Skin epidermis (tissue), 12 donors: ENCODE data around the gene RAB41.
"Not testable (repeated sequence)": the region's sequence is repeated elsewhere in the genome, so short reads cannot be mapped to it uniquely, and the experiment has no call there.

ENCODE experiments used
- H3K27ac ChIP-seq, 21 experiments: fragments of 200-600 bp; sonication (generic) in 11 of 21; one replicate each; pipeline ENCODE4 v1.5.0; 2020; ENCODE audit warnings: mild to moderate bottlenecking in 3 of 21, inconsistent platforms in 2 of 21, moderate library complexity in 2 of 21
- H3K4me3 ChIP-seq, 7 experiments: fragments of 200-600 bp; sonication (generic) in 2 of 7; one replicate each; pipeline ENCODE4 v1.5.0; 2020; ENCODE audit warnings: inconsistent platforms in 2 of 7, mild to moderate bottlenecking in 2 of 7, moderate library complexity in 1 of 7

The RAB41 gene

DNA sequence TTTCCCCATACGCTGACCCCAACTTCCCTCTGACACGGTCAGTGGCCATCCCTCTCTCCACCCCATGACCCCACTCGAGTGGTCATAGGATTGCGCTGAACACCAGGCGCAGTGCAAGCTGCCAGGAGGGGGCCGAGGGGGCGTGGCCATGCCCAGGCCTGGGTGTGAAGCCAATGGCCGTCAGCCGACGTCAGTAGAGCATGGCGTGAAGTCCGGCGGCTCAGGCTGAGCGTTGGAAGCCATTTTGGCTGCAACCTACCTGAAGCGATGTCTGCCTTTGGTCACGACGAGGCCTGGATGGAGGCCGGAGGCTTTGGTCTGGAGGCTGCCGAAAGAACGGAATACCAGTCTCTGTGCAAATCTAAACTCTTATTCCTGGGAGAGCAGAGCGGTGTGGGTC lies at the start of gene RAB41:
Gene RAB41 (plus strand): TSS at position 222 of the 400 bp plus-strand sequence. CDS start 46 bp downstream, at position 268.
- no peak within 1 kb of the TSS for H3K4me3 ChIP-seq
- no peak within 1 kb of the TSS for H3K27ac ChIP-seq

DNA sequence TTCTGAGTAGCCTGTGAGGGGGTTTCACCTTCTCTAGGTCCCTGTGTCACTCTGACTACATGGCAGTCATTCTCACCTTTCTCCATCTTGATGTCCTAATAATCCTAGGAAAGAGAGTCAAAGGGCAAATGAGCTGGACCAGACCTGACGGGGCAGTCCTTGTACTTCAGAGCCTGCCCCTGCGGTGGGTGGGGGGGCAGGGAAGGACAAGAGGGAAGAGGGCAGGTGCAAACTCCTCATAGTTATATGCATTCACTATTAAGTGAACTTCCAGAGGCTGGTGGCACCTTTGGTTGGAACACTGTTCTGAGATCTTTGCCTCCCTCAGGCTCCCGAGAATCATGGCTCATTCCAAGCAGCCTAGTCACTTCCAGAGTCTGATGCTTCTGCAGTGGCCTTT lies 47.6 kb upstream of the RAB41 start, which contains the start of gene AWAT1:
Gene AWAT1 (plus strand): TSS at position 301 of the 400 bp plus-strand sequence. CDS start 41 bp downstream, at position 342.
- Histone ChIP-seq H3K4me3 (no peak within 1 kb of the TSS), H3K27ac (no peak within 1 kb of the TSS)

DNA sequence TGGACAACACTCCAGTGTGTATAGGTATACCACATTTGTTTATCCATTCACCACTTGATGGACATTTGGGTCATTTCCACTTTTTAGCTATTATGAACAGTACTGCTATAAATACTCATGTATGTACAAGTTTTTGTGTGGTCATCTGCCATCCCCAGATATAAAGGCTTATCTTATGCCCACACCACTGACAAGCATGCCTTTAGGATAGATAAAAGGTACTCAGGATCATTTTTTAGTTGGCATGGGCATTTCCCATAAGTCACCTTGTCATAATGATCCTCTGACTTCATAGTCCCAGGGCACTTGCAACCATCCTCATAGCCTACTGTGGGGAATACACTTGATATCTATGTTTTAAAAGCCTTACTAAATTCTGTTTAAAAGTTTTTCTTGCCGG lies 41.2 kb upstream of the RAB41 start:
- H3K27ac ChIP-seq = no peak overlapping the region
- H3K4me3 ChIP-seq = no peak overlapping the region

DNA sequence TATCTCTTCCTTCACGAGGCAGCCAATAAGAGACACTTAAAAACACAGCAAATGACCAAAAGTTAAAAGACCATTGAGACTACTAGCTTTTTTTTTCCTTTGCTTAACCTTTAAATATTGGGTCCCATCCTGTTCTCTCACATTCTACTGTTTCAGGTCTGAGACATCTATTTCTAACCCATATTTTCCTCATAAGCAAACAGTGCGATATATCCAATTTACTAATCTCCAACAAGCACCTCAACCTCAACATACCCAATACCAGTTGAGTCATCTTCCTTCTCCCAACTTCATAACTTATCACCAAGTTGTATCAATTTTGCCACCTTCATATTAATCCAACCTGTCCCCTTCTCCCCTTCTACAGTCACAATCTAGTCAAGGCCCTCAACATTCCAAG lies 40.5 kb upstream of the RAB41 start:
- no peak overlapping the region for H3K4me3 ChIP-seq
- H3K27ac ChIP-seq = no peak overlapping the region

DNA sequence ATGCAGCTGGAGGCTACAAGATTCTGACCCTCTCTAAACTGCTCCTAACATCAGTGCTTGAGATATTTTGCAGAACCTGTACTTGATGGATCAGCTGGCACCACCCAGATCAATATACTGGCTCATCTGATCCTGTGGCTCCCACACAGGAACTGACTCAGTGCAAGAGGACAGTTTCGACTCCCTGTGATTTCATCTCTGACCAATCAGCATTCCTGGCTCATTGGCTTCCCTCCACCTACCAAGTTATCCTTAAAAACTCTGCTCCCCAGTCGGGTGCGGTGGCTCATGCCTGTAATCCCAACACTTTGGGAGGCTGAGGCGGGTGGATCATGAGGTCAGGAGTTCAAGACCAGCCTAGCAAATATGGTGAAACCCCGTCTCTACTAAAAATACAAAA lies 38.4 kb upstream of the RAB41 start:
- H3K27ac ChIP-seq, H3K4me3 ChIP-seq: not testable (repeated sequence)

DNA sequence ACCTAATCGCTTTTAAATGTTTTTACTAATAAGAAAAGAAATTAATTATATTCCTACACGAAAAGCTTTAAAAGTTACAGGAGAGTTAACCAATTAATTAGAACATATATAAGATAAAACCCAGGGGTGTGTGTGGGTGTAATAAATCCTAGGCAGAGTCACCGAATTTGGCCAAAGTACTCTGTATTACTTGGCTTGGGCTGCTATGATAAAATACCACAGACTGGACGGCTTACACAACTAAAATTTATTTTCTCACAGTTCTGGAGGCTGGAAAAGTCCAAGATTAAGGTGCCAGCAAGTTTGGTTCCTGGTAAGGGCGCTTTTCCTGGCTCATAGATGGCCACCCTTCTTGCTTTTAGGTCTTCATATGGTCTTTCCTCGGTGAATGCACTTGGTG lies 37.1 kb upstream of the RAB41 start:
- H3K4me3 ChIP-seq = no peak overlapping the region
- no peak overlapping the region for H3K27ac ChIP-seq

DNA sequence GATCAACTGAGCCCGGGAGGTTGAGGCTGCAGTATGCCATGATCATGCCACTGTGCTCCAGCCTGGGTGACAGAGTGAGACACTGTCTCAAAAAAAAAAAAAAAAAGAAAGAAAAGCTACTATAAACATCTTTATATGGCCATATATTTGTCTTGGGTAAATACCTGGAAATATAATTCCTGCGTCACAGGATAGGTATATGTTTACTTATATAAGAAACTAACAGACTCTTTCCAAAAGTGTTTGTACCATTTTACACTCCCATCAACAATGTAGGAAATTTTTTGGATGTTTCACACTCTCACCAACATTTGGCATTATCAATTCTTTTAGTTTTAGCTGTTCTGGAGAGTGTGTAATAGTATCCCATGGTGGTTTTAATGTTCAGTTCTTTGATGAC lies 34.7 kb upstream of the RAB41 start:
- no peak overlapping the region for H3K27ac ChIP-seq
- no peak overlapping the region for H3K4me3 ChIP-seq

DNA sequence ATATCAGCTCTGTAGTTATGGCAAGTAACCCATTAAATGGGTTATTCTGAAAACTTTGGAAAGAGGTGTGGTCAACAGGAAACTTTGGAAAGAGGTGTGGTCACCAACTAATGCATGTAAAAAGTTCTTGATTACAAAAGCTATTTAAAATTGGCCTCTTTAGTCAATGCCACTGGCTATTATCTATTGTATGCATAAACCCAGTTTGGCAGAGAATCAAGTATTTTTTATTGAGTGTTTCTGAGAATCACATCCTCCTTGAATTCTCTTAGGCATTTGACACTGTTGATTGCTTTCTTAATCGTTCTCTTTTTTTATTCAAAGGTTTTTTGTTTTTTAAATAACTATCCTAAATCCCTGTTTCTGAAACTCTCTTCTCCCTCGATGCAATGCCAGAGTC lies 29.5 kb upstream of the RAB41 start:
- no peak overlapping the region for H3K4me3 ChIP-seq
- H3K27ac ChIP-seq = no peak overlapping the region

DNA sequence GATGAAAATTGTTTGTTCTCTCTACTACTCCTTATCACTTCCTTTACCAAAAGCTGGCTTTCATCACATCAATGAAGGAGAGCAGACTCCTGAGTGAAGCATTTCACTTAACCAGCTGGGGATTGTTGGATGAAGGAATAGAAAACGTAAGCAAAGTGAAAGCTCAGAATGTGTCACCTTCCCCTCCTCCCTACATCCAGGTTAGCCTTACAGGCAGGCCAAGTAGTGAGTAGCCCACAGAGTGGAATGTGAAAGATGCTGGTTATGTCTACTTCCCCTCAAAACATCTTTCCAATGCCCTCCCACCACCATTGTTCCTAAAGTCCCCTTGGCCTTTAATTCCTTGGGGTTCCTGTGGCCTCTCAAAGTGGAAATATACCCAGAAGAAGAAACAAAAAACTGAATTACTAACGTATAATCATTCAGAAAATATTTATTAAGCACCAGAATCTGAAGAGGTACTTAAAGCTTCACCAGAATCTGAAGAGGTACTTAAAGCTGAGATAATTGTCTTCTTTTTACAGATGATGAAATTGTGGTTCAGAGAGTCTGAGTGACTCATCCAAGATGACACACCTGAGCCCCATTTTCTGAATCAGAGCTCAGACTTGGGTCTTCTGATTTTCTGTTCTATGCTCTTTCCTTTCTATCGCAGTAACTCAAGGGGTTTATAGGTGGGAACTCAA lies 28.5 kb upstream of the RAB41 start:
- Histone ChIP-seq H3K27ac (peak overlapping the region in 1 of 21 experiments; percentile 30), H3K4me3 (no peak overlapping the region)

DNA sequence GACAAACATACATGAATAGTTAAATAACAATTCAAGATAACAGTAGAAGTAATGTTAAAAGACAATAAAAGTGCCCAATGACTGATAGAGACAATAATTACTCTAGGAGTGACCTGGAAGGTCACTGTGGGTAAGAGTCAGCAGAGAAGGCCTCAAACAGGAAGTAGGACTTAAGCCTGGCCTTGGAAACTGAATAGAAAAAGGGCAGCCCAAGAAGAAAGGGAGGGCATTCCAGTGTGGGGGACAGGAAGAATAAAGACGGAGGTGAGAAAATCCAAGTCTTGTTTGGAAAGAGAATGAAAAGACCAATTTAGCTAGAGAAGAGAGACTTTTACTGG lies 27.9 kb upstream of the RAB41 start:
- peak overlapping the region in 1 of 21 experiments; percentile 30 for H3K27ac ChIP-seq

DNA sequence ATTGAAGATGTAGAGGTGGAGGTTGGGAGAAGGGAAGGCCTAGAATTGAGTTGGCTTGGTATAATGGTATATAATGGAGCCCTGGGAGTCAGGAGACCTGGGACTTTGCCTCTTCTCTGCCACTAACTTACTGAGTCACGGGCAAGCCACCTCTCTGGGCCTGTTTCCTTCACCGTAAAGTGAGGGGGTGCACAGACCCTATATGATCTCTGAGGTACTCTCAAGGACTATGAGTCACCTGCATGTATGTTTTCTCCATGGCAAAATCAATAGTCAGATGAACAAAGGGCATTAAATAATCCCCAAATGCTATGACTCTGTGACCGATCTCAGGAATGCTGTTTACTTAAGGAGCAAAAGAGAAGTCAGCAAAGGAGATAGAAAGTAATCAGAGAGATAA lies 27.1 kb upstream of the RAB41 start:
- H3K27ac ChIP-seq = no peak overlapping the region
- H3K4me3 ChIP-seq = no peak overlapping the region

More for the DNA sequence above, 27.9 kb upstream of the RAB41 start:
- H3K4me3 ChIP-seq = no peak overlapping the region

DNA sequence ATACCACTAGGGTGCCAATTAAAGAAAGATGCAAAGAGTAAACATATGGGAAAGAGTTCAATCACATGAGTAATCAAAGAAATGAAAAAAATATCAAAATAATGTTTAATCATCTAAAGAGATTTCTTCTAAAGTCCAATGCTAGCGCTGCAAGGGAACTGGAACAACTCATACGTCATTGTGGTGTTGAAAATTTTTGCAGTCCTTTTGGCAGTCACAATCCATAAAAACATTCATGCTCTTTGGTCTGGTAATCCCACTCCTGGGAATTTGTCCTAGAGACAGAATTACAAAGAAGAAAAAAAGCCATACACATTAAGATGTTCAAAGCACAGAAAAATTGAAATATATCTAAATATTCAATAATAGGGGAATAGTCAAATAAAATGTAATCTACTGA lies 26.5 kb upstream of the RAB41 start:
- Histone ChIP-seq H3K27ac (no peak overlapping the region), H3K4me3 (no peak overlapping the region)

DNA sequence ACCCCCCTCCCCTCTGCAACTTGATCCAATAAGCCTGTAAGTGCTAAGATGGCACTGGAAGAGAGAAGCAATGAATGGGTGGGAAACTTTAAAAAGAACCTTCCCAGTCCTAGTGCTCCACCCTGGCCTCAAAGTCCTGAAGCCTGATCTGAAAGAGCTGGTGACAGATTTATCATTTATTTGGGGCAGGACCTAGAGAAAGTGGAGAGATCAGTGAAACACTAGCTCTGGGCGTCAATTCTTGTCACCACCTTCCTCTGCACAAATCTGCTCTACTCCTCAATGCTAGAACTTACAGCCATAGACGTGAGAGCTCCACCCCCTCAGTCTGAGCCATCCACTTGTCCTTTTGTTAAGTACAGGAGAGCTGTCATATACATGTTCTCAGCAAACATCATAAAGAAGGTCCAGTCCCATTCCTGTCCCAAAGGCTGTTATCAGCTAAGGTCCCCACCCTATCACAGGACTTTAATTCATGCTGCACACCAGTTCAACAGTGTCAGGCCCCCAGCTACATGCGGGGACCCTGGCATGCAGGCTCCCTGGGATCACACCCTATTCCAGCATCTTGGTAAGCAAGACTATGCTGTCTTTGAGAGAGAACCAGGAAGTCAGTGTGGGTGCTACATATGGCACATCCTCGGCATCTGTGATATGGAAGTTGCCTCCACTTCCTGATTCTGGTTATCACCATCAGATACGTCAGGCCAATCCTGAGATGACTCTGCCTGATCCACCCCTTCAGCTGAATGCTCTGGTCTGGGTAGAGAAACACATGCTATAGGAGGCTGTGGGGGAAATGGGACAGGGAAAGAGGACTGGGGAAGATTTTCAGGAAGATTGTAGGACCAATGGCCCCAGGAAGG lies 24.3 kb upstream of the RAB41 start:
- H3K4me3 ChIP-seq = no peak overlapping the region
- no peak overlapping the region for H3K27ac ChIP-seq

DNA sequence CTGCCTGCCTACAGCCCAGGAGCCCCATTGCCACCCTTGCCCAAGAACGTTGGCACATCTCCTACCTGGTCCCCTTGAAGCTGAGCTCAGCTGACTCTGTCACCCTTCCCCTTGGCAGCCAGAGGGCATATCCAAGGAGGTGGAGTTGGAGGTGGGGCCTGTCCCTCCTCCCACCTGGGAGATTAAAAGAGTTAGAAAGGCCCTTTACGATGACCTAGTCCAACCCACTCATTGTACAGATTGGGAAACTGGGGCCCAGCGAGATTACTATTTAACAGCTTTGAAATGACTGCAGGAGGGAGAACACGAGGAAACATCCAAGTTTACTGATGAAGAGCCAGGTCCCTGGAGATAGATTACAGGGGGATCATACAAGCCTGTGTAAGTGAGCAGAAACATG lies 21.9 kb upstream of the RAB41 start, which contains the start of gene P2RY4:
Gene P2RY4 (minus strand): TSS at position 101 of the 400 bp plus-strand sequence. CDS start 580 bp downstream, outside the sequence.
- Histone ChIP-seq H3K27ac (no peak within 1 kb of the TSS), H3K4me3 (no peak within 1 kb of the TSS)

DNA sequence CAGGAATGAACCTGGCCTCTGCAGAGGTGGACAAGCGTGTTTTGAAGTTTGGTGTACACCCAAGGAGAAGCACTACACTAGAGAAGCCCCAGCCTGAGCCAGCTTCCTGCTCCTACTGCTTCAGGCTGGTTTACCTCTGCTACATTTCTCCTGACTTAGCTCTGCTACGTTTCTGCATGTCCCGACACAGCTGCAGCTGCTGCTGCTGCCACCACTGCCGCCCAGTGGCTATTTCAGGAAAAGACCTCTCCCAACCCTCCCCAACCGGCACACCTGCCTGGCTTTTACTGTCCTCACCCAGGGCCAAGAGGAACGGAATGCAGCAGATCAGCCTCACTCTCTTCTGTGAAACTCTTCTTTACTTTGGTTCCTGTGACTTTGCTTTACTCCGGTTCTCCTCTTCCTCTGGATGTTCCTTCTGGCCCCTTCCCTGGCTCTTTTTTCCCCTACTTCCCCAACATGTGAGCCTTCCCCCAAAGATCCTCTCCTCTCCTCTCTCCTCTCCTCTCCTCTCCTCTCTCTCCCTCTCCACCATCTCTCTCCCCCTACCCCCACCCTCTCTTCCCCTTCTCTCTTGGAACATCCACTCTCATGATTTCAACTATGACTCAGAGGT lies 18.9 kb upstream of the RAB41 start:
- H3K4me3 ChIP-seq = no peak overlapping the region
- H3K27ac ChIP-seq = no peak overlapping the region

DNA sequence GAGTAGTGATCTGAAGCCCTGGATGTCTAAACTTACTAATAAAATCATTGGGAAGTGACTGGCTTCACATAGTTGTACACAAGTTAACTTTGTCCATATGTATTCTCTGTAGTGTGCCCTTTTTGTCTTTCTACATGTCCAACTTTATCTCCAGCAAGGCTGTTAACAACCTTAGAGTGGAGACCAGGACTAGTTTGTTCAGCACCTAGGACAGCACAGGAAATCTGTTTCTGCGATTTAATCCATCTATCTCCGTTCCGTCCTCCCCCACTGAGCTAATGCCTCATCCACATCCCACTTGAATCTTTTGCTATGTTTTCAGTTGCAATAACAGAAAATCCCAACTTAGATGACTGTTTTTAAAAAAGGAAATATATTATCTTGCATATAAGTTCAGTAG lies 17.2 kb upstream of the RAB41 start:
- no peak overlapping the region for H3K4me3 ChIP-seq
- H3K27ac ChIP-seq = no peak overlapping the region

DNA sequence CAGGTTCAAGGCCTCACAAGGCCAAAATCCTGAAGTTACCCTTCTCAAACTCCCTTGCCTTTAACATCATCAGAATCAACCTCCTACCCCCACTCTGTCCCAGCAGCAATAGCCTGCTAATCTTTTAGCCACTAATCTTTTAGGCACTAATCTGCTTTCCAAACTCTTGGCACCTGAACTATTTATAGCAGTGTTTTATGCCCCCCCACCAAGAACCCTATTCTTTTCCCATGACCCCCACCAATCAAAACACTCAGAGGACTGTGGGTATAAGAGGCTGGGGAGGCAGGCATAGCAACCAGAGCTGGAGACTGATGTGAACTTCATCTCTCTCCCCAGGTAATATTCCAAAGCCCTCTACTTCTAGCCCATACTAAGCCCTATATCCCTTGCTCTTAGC lies 13.9 kb upstream of the RAB41 start, which contains the start of gene ARR3:
Gene ARR3 (plus strand): TSS at position 301 of the 400 bp plus-strand sequence. CDS start 1,052 bp downstream, outside the sequence.
- Histone ChIP-seq H3K27ac (no peak within 1 kb of the TSS), H3K4me3 (no peak within 1 kb of the TSS)

DNA sequence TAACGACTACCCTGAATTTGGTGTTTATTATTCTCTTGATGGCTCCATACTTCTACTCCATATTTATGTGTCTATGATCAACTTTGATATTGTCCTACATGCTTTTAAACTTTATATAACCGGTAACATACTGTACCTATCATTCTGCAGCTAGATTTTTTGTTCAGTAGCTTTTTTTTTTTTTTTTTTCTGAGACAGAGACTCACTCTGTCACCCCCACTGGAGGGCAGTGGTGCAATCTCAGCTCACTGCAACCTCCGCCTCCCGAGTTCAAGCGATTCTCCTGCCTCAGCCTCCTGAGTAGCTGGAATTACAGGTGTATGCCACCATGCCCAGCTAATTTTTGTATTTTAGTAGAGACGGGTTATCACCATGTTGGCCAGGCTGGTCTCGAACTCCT lies 7.9 kb upstream of the RAB41 start:
- H3K27ac ChIP-seq, H3K4me3 ChIP-seq: not testable (repeated sequence)

DNA sequence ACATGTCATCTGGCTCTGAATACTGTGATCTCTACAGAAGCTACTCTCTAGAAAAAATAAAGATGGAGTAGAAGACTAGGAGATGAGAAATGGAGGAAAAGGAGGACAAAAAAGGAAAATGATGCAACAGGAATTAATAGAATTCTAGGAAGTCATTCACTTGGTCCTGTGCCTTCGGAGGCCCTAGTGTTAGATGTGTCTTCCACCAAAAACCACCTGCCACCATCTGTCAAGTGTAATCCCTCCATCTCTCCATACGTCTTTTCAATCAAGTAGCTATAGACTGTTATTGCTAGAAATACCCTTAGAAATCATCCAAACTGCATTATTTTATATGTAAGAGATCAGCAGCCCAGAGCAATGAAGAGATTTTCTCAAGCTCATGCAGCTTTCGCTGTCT lies 2.9 kb upstream of the RAB41 start:
- Histone ChIP-seq H3K4me3 (no peak overlapping the region), H3K27ac (no peak overlapping the region)

DNA sequence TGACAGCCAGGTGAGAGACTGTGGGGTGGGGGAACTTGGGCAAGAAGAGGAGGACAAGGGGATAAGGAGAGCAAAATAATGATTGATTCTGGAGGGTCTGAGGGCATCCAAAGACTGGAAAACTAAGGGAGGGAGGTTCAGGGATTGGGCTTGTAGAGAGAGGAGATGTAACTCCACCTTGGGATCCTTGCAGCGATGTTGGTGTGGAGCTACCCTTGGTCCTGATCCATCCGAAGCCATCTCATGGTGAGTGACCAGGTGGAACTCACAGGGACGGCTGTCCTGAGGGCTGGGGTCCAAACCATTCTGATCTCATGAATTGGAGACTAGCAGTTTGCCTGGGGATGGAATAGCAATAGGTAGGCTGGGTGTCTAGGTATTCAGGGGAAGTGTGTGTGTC lies 1.4 kb upstream of the RAB41 start:
- no peak overlapping the region for H3K27ac ChIP-seq
- H3K4me3 ChIP-seq = no peak overlapping the region
